GM19463 (cell line): ENCODE data around the gene PCDHGB4.
"Not testable (repeated sequence)": the region's sequence is repeated elsewhere in the genome, so short reads cannot be mapped to it uniquely, and the experiment has no call there.

ENCODE experiments used
- ATAC-seq: cut with Tn5 transposase; IDR thresholded peaks from one replicate; pipeline ENCODE4 v1.9.1; 2021; ENCODE audit warnings: mild to moderate bottlenecking, moderate library complexity; ENCODE audit not compliant: unreplicated experiment

Gene PCDHGB4

DNA sequence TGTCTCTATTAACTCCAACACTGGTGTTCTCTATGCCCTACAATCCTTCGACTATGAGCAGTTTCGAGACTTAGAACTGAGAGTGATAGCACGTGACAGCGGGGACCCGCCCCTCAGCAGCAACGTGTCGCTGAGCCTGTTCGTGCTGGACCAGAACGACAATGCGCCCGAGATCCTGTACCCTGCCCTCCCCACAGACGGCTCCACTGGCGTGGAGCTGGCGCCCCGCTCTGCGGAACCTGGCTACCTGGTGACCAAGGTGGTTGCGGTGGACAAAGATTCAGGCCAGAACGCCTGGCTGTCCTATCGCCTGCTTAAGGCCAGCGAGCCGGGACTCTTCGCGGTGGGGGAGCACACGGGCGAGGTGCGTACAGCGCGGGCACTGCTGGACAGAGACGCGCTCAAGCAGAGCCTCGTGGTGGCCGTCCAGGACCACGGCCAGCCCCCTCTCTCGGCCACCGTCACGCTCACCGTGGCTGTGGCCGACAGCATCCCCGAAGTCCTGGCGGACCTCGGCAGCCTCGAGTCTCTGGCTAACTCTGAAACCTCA, 35.3 kb downstream of the PCDHGB4 start:
- ATAC-seq = no peak

DNA sequence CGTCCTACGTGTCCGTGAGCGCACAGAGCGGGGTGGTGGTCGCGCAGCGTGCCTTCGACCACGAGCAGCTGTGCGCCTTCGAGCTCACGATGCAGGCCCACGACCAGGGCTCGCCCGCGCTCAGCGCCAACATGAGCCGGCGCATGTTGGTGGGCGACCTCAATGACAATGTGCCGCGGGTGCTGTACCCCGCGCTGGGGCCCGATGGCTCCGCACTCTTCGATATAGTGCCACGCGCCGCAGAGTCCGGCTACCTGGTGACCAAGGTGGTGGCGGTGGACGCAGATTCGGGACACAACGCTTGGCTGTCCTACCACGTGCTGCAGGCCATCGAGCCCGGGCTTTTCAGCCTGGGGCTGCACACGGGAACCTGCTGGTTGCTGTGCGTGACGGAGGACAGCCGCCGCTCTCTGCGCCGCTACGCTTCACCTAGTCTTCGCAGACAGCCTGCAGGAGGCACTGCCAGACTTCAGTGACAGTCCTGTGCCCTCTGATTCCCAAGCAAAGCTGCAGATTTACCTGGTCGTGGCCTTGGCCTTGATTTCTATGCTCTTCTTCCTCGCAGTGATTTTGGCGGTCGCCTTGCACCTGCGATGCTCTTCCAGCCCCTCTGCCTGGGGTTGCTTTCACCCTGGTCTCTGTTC, 40.4 kb downstream of the PCDHGB4 start:
- no peak for ATAC-seq

DNA sequence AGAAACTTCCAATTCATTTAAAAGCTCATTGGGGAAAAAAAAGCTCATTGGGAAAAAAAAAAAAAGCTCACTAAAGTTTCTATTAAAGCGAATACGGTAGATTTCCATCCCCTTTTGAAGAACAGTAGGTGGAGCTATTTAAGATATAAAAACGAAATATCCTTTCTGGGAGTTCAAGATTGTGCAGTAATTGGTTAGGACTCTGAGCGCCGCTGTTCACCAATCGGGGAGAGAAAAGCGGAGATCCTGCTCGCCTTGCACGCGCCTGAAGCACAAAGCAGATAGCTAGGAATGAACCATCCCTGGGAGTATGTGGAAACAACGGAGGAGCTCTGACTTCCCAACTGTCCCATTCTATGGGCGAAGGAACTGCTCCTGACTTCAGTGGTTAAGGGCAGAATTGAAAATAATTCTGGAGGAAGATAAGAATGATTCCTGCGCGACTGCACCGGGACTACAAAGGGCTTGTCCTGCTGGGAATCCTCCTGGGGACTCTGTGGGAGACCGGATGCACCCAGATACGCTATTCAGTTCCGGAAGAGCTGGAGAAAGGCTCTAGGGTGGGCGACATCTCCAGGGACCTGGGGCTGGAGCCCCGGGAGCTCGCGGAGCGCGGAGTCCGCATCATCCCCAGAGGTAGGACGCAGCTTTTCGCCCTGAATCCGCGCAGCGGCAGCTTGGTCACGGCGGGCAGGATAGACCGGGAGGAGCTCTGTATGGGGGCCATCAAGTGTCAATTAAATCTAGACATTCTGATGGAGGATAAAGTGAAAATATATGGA, 43.0 kb downstream of the PCDHGB4 start, which contains the start of gene PCDHGA12:
Gene PCDHGA12 (plus strand): TSS at position 176 of the 782 bp plus-strand sequence. CDS start 253 bp downstream, at position 429.
- ATAC-seq = peak; percentile 93

DNA sequence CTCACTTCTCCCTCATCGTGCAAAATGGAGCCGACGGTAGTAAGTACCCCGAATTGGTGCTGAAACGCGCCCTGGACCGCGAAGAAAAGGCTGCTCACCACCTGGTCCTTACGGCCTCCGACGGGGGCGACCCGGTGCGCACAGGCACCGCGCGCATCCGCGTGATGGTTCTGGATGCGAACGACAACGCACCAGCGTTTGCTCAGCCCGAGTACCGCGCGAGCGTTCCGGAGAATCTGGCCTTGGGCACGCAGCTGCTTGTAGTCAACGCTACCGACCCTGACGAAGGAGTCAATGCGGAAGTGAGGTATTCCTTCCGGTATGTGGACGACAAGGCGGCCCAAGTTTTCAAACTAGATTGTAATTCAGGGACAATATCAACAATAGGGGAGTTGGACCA, 43.8 kb downstream of the PCDHGB4 start:
- peak; percentile 43 for ATAC-seq

DNA sequence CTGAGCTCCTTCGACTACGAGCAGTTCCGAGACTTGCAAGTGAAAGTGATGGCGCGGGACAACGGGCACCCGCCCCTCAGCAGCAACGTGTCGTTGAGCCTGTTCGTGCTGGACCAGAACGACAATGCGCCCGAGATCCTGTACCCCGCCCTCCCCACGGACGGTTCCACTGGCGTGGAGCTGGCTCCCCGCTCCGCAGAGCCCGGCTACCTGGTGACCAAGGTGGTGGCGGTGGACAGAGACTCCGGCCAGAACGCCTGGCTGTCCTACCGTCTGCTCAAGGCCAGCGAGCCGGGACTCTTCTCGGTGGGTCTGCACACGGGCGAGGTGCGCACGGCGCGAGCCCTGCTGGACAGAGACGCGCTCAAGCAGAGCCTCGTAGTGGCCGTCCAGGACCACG, 44.8 kb downstream of the PCDHGB4 start:
- not testable (repeated sequence) for ATAC-seq

DNA sequence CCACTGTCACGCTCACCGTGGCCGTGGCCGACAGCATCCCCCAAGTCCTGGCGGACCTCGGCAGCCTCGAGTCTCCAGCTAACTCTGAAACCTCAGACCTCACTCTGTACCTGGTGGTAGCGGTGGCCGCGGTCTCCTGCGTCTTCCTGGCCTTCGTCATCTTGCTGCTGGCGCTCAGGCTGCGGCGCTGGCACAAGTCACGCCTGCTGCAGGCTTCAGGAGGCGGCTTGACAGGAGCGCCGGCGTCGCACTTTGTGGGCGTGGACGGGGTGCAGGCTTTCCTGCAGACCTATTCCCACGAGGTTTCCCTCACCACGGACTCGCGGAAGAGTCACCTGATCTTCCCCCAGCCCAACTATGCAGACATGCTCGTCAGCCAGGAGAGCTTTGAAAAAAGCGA, 45.2 kb downstream of the PCDHGB4 start:
- not testable (repeated sequence) for ATAC-seq

DNA sequence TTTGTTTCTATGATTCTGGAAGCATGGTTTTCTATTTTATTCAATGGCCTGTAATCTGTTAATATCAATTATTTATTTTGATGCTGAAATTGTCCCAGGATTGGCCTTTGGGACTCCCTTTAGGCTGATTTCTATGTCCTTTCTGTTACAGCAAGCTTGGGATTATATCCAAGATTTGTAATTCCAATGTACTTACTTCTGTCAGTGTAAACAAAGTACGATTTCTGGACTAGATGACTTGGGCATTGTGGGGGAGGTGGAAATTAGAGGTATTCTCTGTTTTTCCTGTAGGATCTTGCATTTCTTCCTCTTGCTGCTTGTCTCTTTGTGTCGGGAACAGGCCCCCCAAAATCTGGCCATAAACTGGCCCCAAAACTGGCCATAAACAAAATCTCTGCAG, 46.5 kb downstream of the PCDHGB4 start:
- no peak for ATAC-seq

DNA sequence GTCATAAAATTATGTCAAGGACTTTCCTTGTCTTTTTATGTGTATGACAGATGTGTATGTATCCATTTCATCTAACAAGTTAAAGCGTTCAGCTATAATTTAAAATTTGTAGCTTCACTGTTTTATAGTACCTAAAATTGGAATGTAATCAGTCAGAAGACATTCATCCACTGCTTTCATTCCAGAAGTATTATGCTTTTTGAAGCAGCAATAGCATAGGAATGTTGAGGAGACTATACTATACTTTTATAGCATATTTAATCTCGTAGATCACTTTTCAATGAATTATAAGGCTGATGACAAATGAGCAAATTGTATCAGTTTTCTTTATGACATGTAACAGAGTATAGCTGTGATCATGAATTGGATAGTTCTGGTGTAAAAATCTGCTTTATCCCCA, 49.7 kb downstream of the PCDHGB4 start:
- ATAC-seq = no peak

DNA sequence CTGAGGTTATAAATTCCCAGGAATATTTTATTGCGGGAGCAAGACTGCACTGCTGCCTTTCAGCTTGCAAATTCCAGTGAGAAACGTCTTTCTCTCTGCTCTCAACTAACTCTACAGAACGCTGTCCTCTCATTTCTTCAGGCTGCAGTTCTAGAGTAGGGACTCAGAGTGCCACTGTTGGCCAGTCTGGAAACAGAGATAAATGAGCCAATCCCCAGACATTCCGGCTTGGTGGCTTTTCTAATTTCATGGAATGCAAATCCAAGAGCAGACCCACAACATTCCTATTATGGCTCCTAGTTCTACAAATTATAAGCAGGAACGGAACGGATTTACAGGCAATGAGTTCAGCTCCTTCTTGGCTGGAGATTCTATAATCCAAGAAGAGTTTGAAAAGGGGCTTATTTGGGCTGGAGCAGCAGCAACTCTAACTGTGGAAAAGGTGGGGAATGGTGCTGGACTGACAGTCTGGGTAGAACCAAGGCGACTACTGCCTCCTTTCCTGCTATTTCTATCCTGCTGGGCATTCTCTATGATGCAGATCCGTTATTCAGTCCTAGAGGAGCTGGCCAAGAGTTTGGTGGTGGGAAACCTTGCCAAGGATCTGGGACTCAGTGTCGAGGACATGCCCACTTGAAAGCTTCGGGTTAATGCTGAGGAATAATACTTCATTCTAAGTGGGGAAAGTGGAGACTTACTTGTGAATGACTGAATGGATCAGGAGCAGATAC, 52.1 kb downstream of the PCDHGB4 start:
- no peak for ATAC-seq
